HEK293T (cell line): ENCODE results near the gene OR2W1.

Experiments used
- CTCF ChIA-PET: fragments of 350-600 bp; formaldehyde crosslinking; extraction: SDS; loops from one replicate; lab custom pipeline; 2021; ENCODE audit warnings: antibody characterized with exemption, inconsistent platforms; lab: Yijun Ruan, JAX
- POLR2A ChIA-PET: fragments of 350-600 bp; formaldehyde crosslinking; extraction: SDS; loops from one replicate; lab custom pipeline; 2020; ENCODE audit warnings: antibody characterized with exemption, inconsistent platforms; lab: Yijun Ruan, JAX
- DNase-seq: peaks from one replicate; pipeline ENCODE4 v3.0.0; 2012; ENCODE audit warnings: mixed read lengths; ENCODE audit errors: extremely low spot score
- ARNT ChIP-seq: fragments of 450-650 bp; IDR thresholded peaks from 2 replicates; pipeline ENCODE4 v1.6.1; 2017; ENCODE audit warnings: mild to moderate bottlenecking
- BHLHE40 ChIP-seq: fragments of 450-650 bp; IDR thresholded peaks from 2 replicates; pipeline ENCODE4 v1.6.1; 2016; ENCODE audit warnings: mild to moderate bottlenecking, moderate library complexity, borderline replicate concordance
- CTBP1 ChIP-seq: fragments of 450-650 bp; IDR thresholded peaks from 2 replicates; pipeline ENCODE4 v1.6.1; 2016; ENCODE audit warnings: borderline replicate concordance
- ELF4 ChIP-seq: fragments of 450-650 bp; IDR thresholded peaks from 2 replicates; pipeline ENCODE4 v1.6.1; 2017; ENCODE audit warnings: antibody characterized with exemption
- FOXA1 ChIP-seq: fragments of 450-650 bp; IDR thresholded peaks from 2 replicates; pipeline ENCODE4 v1.6.1; 2016; ENCODE audit warnings: mild to moderate bottlenecking
- FOXK2 ChIP-seq: fragments of 450-650 bp; IDR thresholded peaks from 2 replicates; pipeline ENCODE4 v1.6.1; 2016; ENCODE audit warnings: mild to moderate bottlenecking
- FOXM1 ChIP-seq: fragments of 450-650 bp; IDR thresholded peaks from 2 replicates; pipeline ENCODE4 v1.6.1; 2017; ENCODE audit warnings: mild to moderate bottlenecking, borderline replicate concordance
- HDGF ChIP-seq: fragments of 450-650 bp; IDR thresholded peaks from 2 replicates; pipeline ENCODE4 v1.6.1; 2017; ENCODE audit warnings: antibody characterized with exemption, borderline replicate concordance
- L3MBTL2 ChIP-seq: fragments of 450-650 bp; conservative IDR thresholded peaks from 2 replicates; pipeline ENCODE4 v1.6.1; 2016; ENCODE audit warnings: mild to moderate bottlenecking
- LEF1 ChIP-seq: fragments of 450-650 bp; IDR thresholded peaks from 2 replicates; pipeline ENCODE4 v1.6.1; 2017; ENCODE audit warnings: mild to moderate bottlenecking, borderline replicate concordance
- NFRKB ChIP-seq: fragments of 450-650 bp; IDR thresholded peaks from 2 replicates; pipeline ENCODE4 v1.6.1; 2016; ENCODE audit warnings: mild to moderate bottlenecking, moderate library complexity
- PKNOX1 ChIP-seq: fragments of 450-650 bp; IDR thresholded peaks from 2 replicates; pipeline ENCODE4 v1.6.1; 2016
- SP1 ChIP-seq: fragments of 450-650 bp; IDR thresholded peaks from 2 replicates; pipeline ENCODE4 v1.6.1; 2017
- SUZ12 ChIP-seq: fragments of 450-650 bp; IDR thresholded peaks from 2 replicates; pipeline ENCODE4 v1.6.1; 2016; ENCODE audit warnings: mild to moderate bottlenecking
- TARDBP ChIP-seq: fragments of 450-650 bp; IDR thresholded peaks from 2 replicates; pipeline ENCODE4 v1.6.1; 2016
- ZNF384 ChIP-seq: fragments of 450-650 bp; IDR thresholded peaks from 2 replicates; pipeline ENCODE4 v1.6.1; 2016

The OR2W1 gene

GRCh38 chr6:29016559-29017427, 28.2 kb downstream of the OR2W1 start:
- TF ChIP-seq LEF1 (no peak), L3MBTL2 (peak; percentile 59; the same call in 1 of the 2 replicates), FOXK2 (no peak), NFRKB (no peak), BHLHE40 (no peak), FOXM1 (no peak)
- ChIA-PET CTCF (interaction anchor here (0.6 to 1.9 kb wide), 12 partner anchors 32 to 282 kb away, joined by 3 to 10 read pairs (median 4); no protein-coding TSS in a partner anchor), POLR2A (interaction anchor here (0.5 to 5.2 kb wide), 8 partner anchors 31 to 179 kb away, joined by 3 to 34 read pairs (median 6); partner anchors contain the start of gene TRIM27)
- DNase-seq, result peak; percentile 71

- POLR2A ChIA-PET, result interaction anchor here (0.8 to 5.2 kb wide), 4 partner anchors 29 to 242 kb away, joined by 3 to 34 read pairs (median 6); partner anchors contain the start of gene TRIM27
- CTCF ChIA-PET, result interaction anchor here (1.3 to 1.9 kb wide), 2 partner anchors 173 to 177 kb away, joined by 5 to 10 read pairs; no protein-coding TSS in a partner anchor
- no peak for TF ChIP-seq LEF1
- TF ChIP-seq CTBP1, result no peak
- TF ChIP-seq L3MBTL2, result no peak
- no peak for TF ChIP-seq ZNF384
- no peak for TF ChIP-seq ARNT
- TF ChIP-seq FOXK2, result no peak
- TF ChIP-seq FOXM1, result no peak
- TF ChIP-seq HDGF, result no peak
- no peak for TF ChIP-seq ELF4
- no peak for DNase-seq
Observed at GRCh38 chr6:29014729-29015608, 30.0 kb downstream of the OR2W1 start.

GRCh38 chr6:29011276-29011734, 33.7 kb downstream of the OR2W1 start:
- no peak for DNase-seq
- POLR2A ChIA-PET, result interaction anchor here (0.6 to 1.2 kb wide), 2 partner anchors 25 to 163 kb away, joined by 3 to 4 read pairs; no protein-coding TSS in a partner anchor
- CTCF ChIA-PET, result no interaction called here
- TF ChIP-seq FOXK2 (no peak), FOXM1 (no peak), FOXA1 (no peak), CTBP1 (no peak), L3MBTL2 (no peak), ARNT (no peak), ZNF384 (no peak), SP1 (no peak), NFRKB (no peak), ELF4 (no peak), PKNOX1 (no peak)

GRCh38 chr6:29009358-29009757, 35.6 kb downstream of the OR2W1 start:
- CTCF ChIA-PET, result no interaction called here
- no peak for DNase-seq
- POLR2A ChIA-PET, result no interaction called here
- TF ChIP-seq TARDBP (no peak), CTBP1 (no peak), ELF4 (no peak), FOXA1 (no peak), HDGF (no peak), ZNF384 (no peak), ARNT (no peak), LEF1 (no peak), SUZ12 (no peak), FOXM1 (no peak), BHLHE40 (no peak), SP1 (no peak), PKNOX1 (no peak), L3MBTL2 (no peak), FOXK2 (no peak), NFRKB (no peak)

GRCh38 chr6:29008089-29008488, 36.9 kb downstream of the OR2W1 start:
- POLR2A ChIA-PET, result no interaction called here
- DNase-seq, result no peak
- TF ChIP-seq FOXK2, result no peak
- TF ChIP-seq SUZ12, result no peak
- TF ChIP-seq ELF4, result no peak
- no peak for TF ChIP-seq BHLHE40
- TF ChIP-seq L3MBTL2, result no peak
- no peak for TF ChIP-seq TARDBP
- TF ChIP-seq NFRKB, result no peak
- no peak for TF ChIP-seq LEF1
- no peak for TF ChIP-seq SP1
- TF ChIP-seq HDGF, result no peak
- CTCF ChIA-PET, result no interaction called here
